Breast epithelium (tissue), 3 donors: Measurements from ENCODE around the gene DYNC1H1.

ENCODE experiments used
- POLR2A ChIP-seq: fragments of 450-650 bp; IDR thresholded peaks from one replicate; pipeline ENCODE4 v1.6.1; 2016; ENCODE audit warnings: antibody characterized with exemption, mild to moderate bottlenecking, moderate library complexity
- TF ChIP-seq, protein P1 (sequence below), 3 donors: fragments of 450-650 bp; IDR thresholded peaks; one replicate each; pipeline ENCODE4 v1.5.1; 2016 to 2017; ENCODE audit warnings: antibody characterized with exemption in 3 of 3, mild to moderate bottlenecking in 3 of 3, moderate library complexity in 3 of 3

DNA sequence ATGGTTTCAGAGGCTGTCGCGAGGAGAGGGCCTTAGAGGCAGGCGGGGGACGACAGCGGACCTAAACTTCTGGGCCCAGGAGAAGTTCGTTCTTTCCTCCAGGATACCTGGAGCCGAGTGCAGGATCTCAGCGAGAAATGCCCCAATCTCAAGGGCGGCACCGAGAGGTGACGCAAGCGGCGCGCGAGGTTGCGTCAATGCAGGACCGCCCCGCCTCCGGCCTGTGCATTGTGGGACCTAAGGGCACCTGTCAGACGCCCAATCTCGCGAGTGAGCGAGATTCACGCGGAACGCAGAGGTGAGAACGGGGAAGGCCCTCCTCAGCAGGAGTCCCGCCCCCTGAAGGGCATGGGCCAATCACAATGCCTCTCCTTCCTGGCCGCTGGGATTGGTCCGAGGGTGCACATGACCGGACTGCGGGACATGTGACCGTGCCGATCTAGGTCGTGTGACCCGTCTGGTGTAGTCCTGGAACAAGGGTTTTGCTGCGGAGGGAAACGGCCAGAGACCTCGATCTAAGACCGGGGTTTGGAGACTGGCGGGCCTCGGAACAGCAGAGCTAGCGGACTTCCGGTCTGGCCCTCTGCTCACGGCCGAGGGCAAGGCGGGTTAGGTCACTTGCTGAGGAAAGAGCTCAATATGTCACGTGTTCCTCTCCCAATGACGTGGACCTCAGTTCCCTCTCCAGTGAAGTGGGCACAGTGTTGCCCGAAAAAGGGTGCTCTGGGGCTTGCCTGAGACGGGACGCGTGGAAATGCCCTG is 16.3 kb upstream of the DYNC1H1 start:
- TF ChIP-seq, protein P1, sequence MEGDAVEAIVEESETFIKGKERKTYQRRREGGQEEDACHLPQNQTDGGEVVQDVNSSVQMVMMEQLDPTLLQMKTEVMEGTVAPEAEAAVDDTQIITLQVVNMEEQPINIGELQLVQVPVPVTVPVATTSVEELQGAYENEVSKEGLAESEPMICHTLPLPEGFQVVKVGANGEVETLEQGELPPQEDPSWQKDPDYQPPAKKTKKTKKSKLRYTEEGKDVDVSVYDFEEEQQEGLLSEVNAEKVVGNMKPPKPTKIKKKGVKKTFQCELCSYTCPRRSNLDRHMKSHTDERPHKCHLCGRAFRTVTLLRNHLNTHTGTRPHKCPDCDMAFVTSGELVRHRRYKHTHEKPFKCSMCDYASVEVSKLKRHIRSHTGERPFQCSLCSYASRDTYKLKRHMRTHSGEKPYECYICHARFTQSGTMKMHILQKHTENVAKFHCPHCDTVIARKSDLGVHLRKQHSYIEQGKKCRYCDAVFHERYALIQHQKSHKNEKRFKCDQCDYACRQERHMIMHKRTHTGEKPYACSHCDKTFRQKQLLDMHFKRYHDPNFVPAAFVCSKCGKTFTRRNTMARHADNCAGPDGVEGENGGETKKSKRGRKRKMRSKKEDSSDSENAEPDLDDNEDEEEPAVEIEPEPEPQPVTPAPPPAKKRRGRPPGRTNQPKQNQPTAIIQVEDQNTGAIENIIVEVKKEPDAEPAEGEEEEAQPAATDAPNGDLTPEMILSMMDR (IDR thresholded peaks at IDR 0.05): peak in 1 of 3 donors; percentile 7
- TF ChIP-seq POLR2A: peak; percentile 74
